Liver (tissue), 9 donors: Measurements from ENCODE around the gene NFYC. TPM values are rescaled to one million over a fixed set of nuclear protein-coding genes. Genes with fewer than 3 reads are reported as not detected.

Source experiments
- DNase-seq: peaks from one replicate; pipeline ENCODE4 v3.0.0-alpha.2; 2017; ENCODE audit warnings: low spot score
- H3K27ac ChIP-seq, 2 donors: one replicate each; pipeline ENCODE4 v1.7.0; 2013; ENCODE audit warnings: inconsistent platforms in 2 of 2, low read length in 2 of 2, control low read depth in 1 of 2, low read depth in 1 of 2, mild to moderate bottlenecking in 1 of 2
- H3K27me3 ChIP-seq, 4 donors: one replicate each; pipeline versions ENCODE4 v1.6.1 to v1.7.0; 2013; ENCODE audit warnings: low read length in 3 of 4, inconsistent platforms in 1 of 4, mild to moderate bottlenecking in 1 of 4, moderate library complexity in 1 of 4; ENCODE audit not compliant: control insufficient read depth in 4 of 4, insufficient read depth in 4 of 4
- H3K36me3 ChIP-seq, 4 donors: one replicate each; pipeline versions ENCODE4 v1.6.1 to v1.7.0; 2013; ENCODE audit warnings: low read length in 3 of 4, mild to moderate bottlenecking in 3 of 4, low read depth in 1 of 4, moderate library complexity in 1 of 4; ENCODE audit not compliant: control insufficient read depth in 4 of 4, insufficient read depth in 3 of 4
- H3K4me1 ChIP-seq, 4 donors: one replicate each; pipeline versions ENCODE4 v1.6.1 to v1.7.0; 2013; ENCODE audit warnings: low read length in 3 of 4, mild to moderate bottlenecking in 3 of 4, moderate library complexity in 1 of 4; ENCODE audit not compliant: control insufficient read depth in 4 of 4, insufficient read depth in 4 of 4
- H3K4me3 ChIP-seq, 3 donors: one replicate each; pipeline versions ENCODE4 v1.6.1 to v1.7.0; 2013; ENCODE audit warnings: low read length in 3 of 3, control low read depth in 1 of 3, low read depth in 1 of 3, mild to moderate bottlenecking in 1 of 3
- H3K9ac ChIP-seq, 2 donors: one replicate each; pipeline ENCODE4 v1.7.0; 2013; ENCODE audit warnings: low read length in 2 of 2, mild to moderate bottlenecking in 2 of 2, moderate library complexity in 2 of 2, control low read depth in 1 of 2, low read depth in 1 of 2
- H3K9me3 ChIP-seq, 4 donors: one replicate each; pipeline versions ENCODE4 v1.6.1 to v1.7.0; 2013; ENCODE audit warnings: low read length in 3 of 4; ENCODE audit not compliant: control insufficient read depth in 4 of 4
- GABPA ChIP-seq, 2 donors: IDR thresholded peaks in 1 of 2; conservative IDR thresholded peaks in 1 of 2; 2 replicates each; pipeline ENCODE4 v1.6.1; 2016; ENCODE audit warnings: antibody characterized with exemption in 2 of 2, mild to moderate bottlenecking in 1 of 2, moderate library complexity in 1 of 2
- HNF4A ChIP-seq, 2 donors: conservative IDR thresholded peaks; 2 replicates each; pipeline ENCODE4 v1.6.1; 2016; ENCODE audit warnings: antibody characterized with exemption in 2 of 2, mild to moderate bottlenecking in 2 of 2
- MAX ChIP-seq: IDR thresholded peaks from 2 replicates; pipeline ENCODE4 v1.6.1; 2016; ENCODE audit warnings: antibody characterized with exemption
- RAD21 ChIP-seq, 2 donors: IDR thresholded peaks; 2 replicates each; pipeline ENCODE4 v1.6.1; 2016; ENCODE audit warnings: antibody characterized with exemption in 2 of 2, mild to moderate bottlenecking in 2 of 2
- RXRA ChIP-seq, 2 donors: IDR thresholded peaks; 2 replicates each; pipeline ENCODE4 v1.6.1; 2017 to 2018; ENCODE audit warnings: antibody characterized with exemption in 2 of 2, mild to moderate bottlenecking in 1 of 2
- WGBS: extraction: QIAGEN DNeasy Blood & Tissue Kit; methylation state at CpG from one replicate; pipeline ENCODE4 v1.1.7; 2013; 5-methylcytosine and 5-hydroxymethylcytosine counted together
- polyA plus RNA-seq, 2 donors: library from polyadenylated mRNA; stranded (reverse) in 1 of 2; unstranded in 1 of 2; fragments of 200-250 nt in 1 of 2; fragments of >200 nt in 1 of 2; fragmentation: Nextera tagmentation in 1 of 2; extraction: Ambion mirVana in 1 of 2; gene quantifications; one replicate each; pipeline versions ENCODE4 v1.2.1 to v1.2.3, GENCODE V29; 2013 to 2015
- total RNA-seq, 2 donors: library from RNA; depleted of rRNA; stranded (reverse); fragments of >200 nt; gene quantifications; one replicate each; pipeline ENCODE4 v1.2.3, GENCODE V29; 2014
- TF ChIP-seq, protein P1 (sequence below): fragments of 150-350 bp; IDR thresholded peaks from 2 replicates; pipeline ENCODE4 v1.5.1; 2017; ENCODE audit warnings: improper control_type of control experiment, low read depth, low read length; ENCODE audit not compliant: missing input control
- TF ChIP-seq, protein P2 (sequence below): IDR thresholded peaks from 2 replicates; pipeline ENCODE4 v1.6.1; 2016; ENCODE audit warnings: antibody characterized with exemption
- TF ChIP-seq, protein P3 (sequence below): IDR thresholded peaks from 2 replicates; pipeline ENCODE4 v1.6.1; 2016; ENCODE audit warnings: antibody characterized with exemption
- donor health status: healthy.
- donor health status: healthy.
- donor health status: healthy.
- donor health status: healthy.
- donor health status: healthy.

Gene NFYC
- total and polyA plus RNA-seq, 4 donors, result 18.3 to 28.1 (median 26.8) TPM

GRCh38 chr1:40709802-40710278 is 18.3 kb downstream of the NFYC start:
- no peaks in the 10 kb centered on the region for H3K9me3 ChIP-seq
- peak overlapping the region; percentile 47 to 58 for H3K27ac ChIP-seq
- H3K4me1 ChIP-seq, result peaks cover 5 to 77% (median 49%) of the 10 kb centered on the region in 4 donors
- H3K27me3 ChIP-seq, result no peaks in the 10 kb centered on the region
- H3K4me3 ChIP-seq, result peak overlapping the region; percentile 72 to 91 (median 85)
- TF ChIP-seq GABPA (IDR thresholded peaks at IDR 0.05 in 1 of 2, conservative IDR thresholded peaks at IDR 0.05 in 1 of 2), result no peak
- no peak for DNase-seq
- 7% methylated on average over 3 of the region's 3 CpGs for WGBS
- H3K36me3 ChIP-seq, result peaks cover 0 to 2% (median 0%) of the 10 kb centered on the region in 4 donors
- H3K9ac ChIP-seq, result peak overlapping the region; percentile 31 to 78

DNA sequence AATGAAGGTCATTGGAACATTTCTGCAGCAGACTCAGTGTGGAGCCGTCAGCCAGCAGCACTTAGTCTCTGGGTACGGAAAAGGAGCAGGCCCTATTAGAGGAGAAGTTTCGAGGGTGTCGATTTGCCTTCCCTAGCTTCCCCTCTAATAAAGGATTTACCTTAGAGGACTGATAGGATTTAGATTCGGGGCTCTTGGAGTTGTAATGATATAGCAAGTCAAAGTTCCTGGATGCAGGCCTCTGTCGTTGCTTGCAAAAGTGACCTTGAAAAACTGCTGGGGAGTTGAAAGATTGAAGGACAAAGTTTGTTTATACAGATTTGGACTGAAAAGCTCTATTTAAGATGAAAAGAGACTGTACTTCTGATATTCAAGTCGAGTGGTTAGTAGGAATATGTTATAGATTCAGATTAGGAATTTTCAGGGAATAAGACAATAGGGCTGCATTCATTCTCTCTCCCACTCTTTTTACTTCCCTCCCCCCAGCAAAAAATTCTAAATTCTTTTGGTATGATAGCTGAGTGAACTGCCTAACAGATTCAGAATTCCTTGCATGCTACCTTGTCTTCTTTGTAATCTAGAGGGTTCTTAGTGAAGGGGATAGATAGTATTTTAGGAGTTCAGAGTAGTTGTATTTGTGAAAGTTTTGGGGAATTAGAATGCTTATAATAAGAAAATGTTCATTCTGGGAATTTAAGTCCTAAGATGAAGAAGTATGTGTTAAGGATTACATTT is 19.2 kb downstream of the NFYC start:
- Histone ChIP-seq H3K9ac (peak overlapping the region; percentile 31 to 78), H3K36me3 (peaks cover 0 to 2% (median 0%) of the 10 kb centered on the region in 4 donors), H3K27me3 (no peaks in the 10 kb centered on the region), H3K4me1 (peaks cover 5 to 76% (median 49%) of the 10 kb centered on the region in 4 donors), H3K4me3 (peak overlapping the region; percentile 72 to 91 (median 85)), H3K9me3 (no peaks in the 10 kb centered on the region), H3K27ac (peak overlapping the region; percentile 5 to 47)
- TF ChIP-seq GABPA (IDR thresholded peaks at IDR 0.05 in 1 of 2, conservative IDR thresholded peaks at IDR 0.05 in 1 of 2), result no peak
- TF ChIP-seq RAD21 (IDR thresholded peaks at IDR 0.05), result no peak
- TF ChIP-seq, protein P1, sequence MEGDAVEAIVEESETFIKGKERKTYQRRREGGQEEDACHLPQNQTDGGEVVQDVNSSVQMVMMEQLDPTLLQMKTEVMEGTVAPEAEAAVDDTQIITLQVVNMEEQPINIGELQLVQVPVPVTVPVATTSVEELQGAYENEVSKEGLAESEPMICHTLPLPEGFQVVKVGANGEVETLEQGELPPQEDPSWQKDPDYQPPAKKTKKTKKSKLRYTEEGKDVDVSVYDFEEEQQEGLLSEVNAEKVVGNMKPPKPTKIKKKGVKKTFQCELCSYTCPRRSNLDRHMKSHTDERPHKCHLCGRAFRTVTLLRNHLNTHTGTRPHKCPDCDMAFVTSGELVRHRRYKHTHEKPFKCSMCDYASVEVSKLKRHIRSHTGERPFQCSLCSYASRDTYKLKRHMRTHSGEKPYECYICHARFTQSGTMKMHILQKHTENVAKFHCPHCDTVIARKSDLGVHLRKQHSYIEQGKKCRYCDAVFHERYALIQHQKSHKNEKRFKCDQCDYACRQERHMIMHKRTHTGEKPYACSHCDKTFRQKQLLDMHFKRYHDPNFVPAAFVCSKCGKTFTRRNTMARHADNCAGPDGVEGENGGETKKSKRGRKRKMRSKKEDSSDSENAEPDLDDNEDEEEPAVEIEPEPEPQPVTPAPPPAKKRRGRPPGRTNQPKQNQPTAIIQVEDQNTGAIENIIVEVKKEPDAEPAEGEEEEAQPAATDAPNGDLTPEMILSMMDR, result no peak
- TF ChIP-seq, protein P2, sequence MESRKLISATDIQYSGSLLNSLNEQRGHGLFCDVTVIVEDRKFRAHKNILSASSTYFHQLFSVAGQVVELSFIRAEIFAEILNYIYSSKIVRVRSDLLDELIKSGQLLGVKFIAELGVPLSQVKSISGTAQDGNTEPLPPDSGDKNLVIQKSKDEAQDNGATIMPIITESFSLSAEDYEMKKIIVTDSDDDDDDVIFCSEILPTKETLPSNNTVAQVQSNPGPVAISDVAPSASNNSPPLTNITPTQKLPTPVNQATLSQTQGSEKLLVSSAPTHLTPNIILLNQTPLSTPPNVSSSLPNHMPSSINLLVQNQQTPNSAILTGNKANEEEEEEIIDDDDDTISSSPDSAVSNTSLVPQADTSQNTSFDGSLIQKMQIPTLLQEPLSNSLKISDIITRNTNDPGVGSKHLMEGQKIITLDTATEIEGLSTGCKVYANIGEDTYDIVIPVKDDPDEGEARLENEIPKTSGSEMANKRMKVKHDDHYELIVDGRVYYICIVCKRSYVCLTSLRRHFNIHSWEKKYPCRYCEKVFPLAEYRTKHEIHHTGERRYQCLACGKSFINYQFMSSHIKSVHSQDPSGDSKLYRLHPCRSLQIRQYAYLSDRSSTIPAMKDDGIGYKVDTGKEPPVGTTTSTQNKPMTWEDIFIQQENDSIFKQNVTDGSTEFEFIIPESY, result no peak
- TF ChIP-seq, protein P3, sequence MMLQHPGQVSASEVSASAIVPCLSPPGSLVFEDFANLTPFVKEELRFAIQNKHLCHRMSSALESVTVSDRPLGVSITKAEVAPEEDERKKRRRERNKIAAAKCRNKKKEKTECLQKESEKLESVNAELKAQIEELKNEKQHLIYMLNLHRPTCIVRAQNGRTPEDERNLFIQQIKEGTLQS, result no peak
- TF ChIP-seq HNF4A (conservative IDR thresholded peaks at IDR 0.05), result peak; percentile 8 to 34
- TF ChIP-seq RXRA (IDR thresholded peaks at IDR 0.05), result peak in 1 of 2 donors; percentile 6
- TF ChIP-seq MAX, result no peak
- DNase-seq, result no peak
- 8% methylated on average over 7 of the region's 7 CpGs for WGBS
